ENCODE results near the gene SUMO2. TPM values are rescaled to one million over a fixed set of nuclear protein-coding genes. Genes with fewer than 3 reads are reported as not detected.

SUMO2 gene
- total and polyA plus RNA-seq, 2 of the 13 experiments (the other 11 are each of a cell fraction or from before 2014, with no cell fraction given) = 337 to 553 TPM

- TF ChIP-seq IRF1 (CRISPR knock-in tag; IDR thresholded peaks at IDR 0.05; ENCODE audit: low read depth) (no peak), ZFX (CRISPR knock-in tag; IDR thresholded peaks at IDR 0.05; ENCODE audit: low read depth) (peak; percentile 80), ZFP36L1 (CRISPR knock-in tag; IDR thresholded peaks at IDR 0.05) (no peak; the same call in 1 of the 2 replicates), DMAP1 (CRISPR knock-in tag; IDR thresholded peaks at IDR 0.05) (peak; percentile 90), BORCS8-MEF2B (CRISPR knock-in tag; IDR thresholded peaks at IDR 0.05) (peak; percentile 14; the same call in 1 of the 2 replicates), ZNF17 (CRISPR knock-in tag; IDR thresholded peaks at IDR 0.05) (no peak), SIN3A (IDR thresholded peaks at IDR 0.05; ENCODE audit: borderline replicate concordance, low read depth, low read length) (peak; percentile 47; the same call in 1 of the 2 replicates), ZNF800 (CRISPR knock-in tag; IDR thresholded peaks at IDR 0.05) (0 out of 2 replicates have a peak, but pooled peaks have one; percentile 37), ZNF556 (CRISPR knock-in tag; IDR thresholded peaks at IDR 0.05; ENCODE audit: borderline replicate concordance) (no peak), HMGXB3 (CRISPR knock-in tag; IDR thresholded peaks at IDR 0.05; ENCODE audit: borderline replicate concordance) (peak; percentile 59), ZNF772 (CRISPR knock-in tag; IDR thresholded peaks at IDR 0.05) (peak; percentile 43; the same call in 1 of the 2 replicates), CSRNP2 (CRISPR knock-in tag; conservative IDR thresholded peaks at IDR 0.05; ENCODE audit: low read depth) (no peak)
Measured at GRCh38 chr17:75182569-75183436, at the start of gene SUMO2 (continued).

Data from HepG2 (cell line).